K562 (cell line): ENCODE results near the gene HBB. TPM values are rescaled to one million over a fixed set of nuclear protein-coding genes. Genes with fewer than 3 reads are reported as not detected.
A peak's percentile ranks its signal among the peaks of the same experiment; 100 is the strongest.

Experiments used
- ATF7 ChIP-seq: fragments of 450-650 bp; IDR thresholded peaks from 2 replicates; pipeline ENCODE4 v1.7.1; 2014; ENCODE audit warnings: mild to moderate bottlenecking, moderate library complexity
- BCOR ChIP-seq: fragments of 450-650 bp; IDR thresholded peaks from 2 replicates; pipeline ENCODE4 v1.6.1; 2016
- BMI1 ChIP-seq: fragments of 150-350 bp; IDR thresholded peaks from 2 replicates; pipeline ENCODE4 v1.6.1; 2014; ENCODE audit warnings: low read length
- BRD9 ChIP-seq: fragments of 450-650 bp; IDR thresholded peaks from 2 replicates; pipeline ENCODE4 v1.6.1; 2018; ENCODE audit warnings: low read depth; ENCODE audit not compliant: partially characterized antibody
- CBX3 ChIP-seq, 2 experiments: IDR thresholded peaks; 1 replicate in 1 of 2; 2 replicates in 1 of 2; pipeline ENCODE4 v1.6.1; 2012; ENCODE audit warnings: inconsistent platforms in 2 of 2, low read length in 2 of 2, borderline replicate concordance in 1 of 2, control low read depth in 1 of 2
- CEBPB ChIP-seq: fragments of 450-650 bp; IDR thresholded peaks from 2 replicates; pipeline ENCODE4 v1.6.1; 2016; ENCODE audit warnings: missing genetic modification characterization, missing compliant biosample characterization
- DLX4 ChIP-seq: fragments of 250-450 bp; sonication (Bioruptor Pico); IDR thresholded peaks from 2 replicates; pipeline ENCODE4 v1.6.1; 2021; ENCODE audit warnings: mild to moderate bottlenecking
- EWSR1 ChIP-seq: fragments of 450-650 bp; IDR thresholded peaks from 2 replicates; pipeline ENCODE4 v1.6.1; 2018; ENCODE audit warnings: borderline replicate concordance, mild to moderate bottlenecking, low read depth, moderate library complexity; ENCODE audit not compliant: partially characterized antibody
- HMG20B ChIP-seq: fragments of 250-450 bp; sonication (Bioruptor Pico); IDR thresholded peaks from 2 replicates; pipeline ENCODE4 v1.5.0; 2021; ENCODE audit warnings: mild to moderate bottlenecking
- HNRNPH1 ChIP-seq: fragments of 200-400 bp; formaldehyde crosslinking; optimal IDR thresholded peaks from 2 replicates; pipeline ENCODE3; 2017; ENCODE audit warnings: low read depth, mild to moderate bottlenecking, low read length, moderate library complexity
- IRF1 ChIP-seq: sonication (generic); formaldehyde crosslinking; IDR thresholded peaks from 2 replicates; pipeline ENCODE4 v1.8.0; 2022; ENCODE audit warnings: missing genetic modification reagents, mild to moderate bottlenecking, borderline replicate concordance
- JUNB ChIP-seq: fragments of 450-650 bp; formaldehyde crosslinking; conservative IDR thresholded peaks from 2 replicates; pipeline ENCODE4 v1.4.0; 2020; ENCODE audit warnings: mild to moderate bottlenecking
- MAFK ChIP-seq: IDR thresholded peaks from 2 replicates; pipeline ENCODE4 v1.6.1; 2011; ENCODE audit warnings: low read length, improper control_type of control experiment
- MAX ChIP-seq: sonication (generic); formaldehyde crosslinking; IDR thresholded peaks from 2 replicates; pipeline ENCODE4 v1.9.0; 2022; ENCODE audit warnings: mild to moderate bottlenecking, missing genetic modification reagents
- MXD1 ChIP-seq: fragments of 250-450 bp; sonication (Bioruptor Pico); IDR thresholded peaks from 2 replicates; pipeline ENCODE4 v1.8.0; 2021; ENCODE audit warnings: borderline replicate concordance, mild to moderate bottlenecking, moderate library complexity; ENCODE audit not compliant: poor library complexity, severe bottlenecking
- NFXL1 ChIP-seq: fragments of 450-650 bp; formaldehyde crosslinking; IDR thresholded peaks from 2 replicates; pipeline ENCODE4 v1.4.0; 2021; ENCODE audit warnings: mild to moderate bottlenecking
- NFYB ChIP-seq: IDR thresholded peaks from 2 replicates; pipeline ENCODE4 v1.6.1; 2011; ENCODE audit warnings: mild to moderate bottlenecking, moderate library complexity; ENCODE audit not compliant: insufficient read length; ENCODE audit errors: extremely low read depth
- SETDB1 ChIP-seq: IDR thresholded peaks from one replicate; pipeline ENCODE4 v1.6.1; 2012; ENCODE audit warnings: low read length, control low read depth, inconsistent platforms
- SMAD2 ChIP-seq: fragments of 150-350 bp; IDR thresholded peaks from 2 replicates; pipeline ENCODE4 v1.6.1; 2014; ENCODE audit warnings: low read depth, mild to moderate bottlenecking, low read length
- STAT5B ChIP-seq: fragments of 250-450 bp; sonication (Bioruptor Pico); IDR thresholded peaks from 2 replicates; pipeline ENCODE4 v1.8.0; 2021; ENCODE audit warnings: mild to moderate bottlenecking, inconsistent platforms
- TBP ChIP-seq: optimal IDR thresholded peaks from 2 replicates; pipeline ENCODE3; 2011; ENCODE audit warnings: low read depth, low read length, improper control_type of control experiment
- TFE3 ChIP-seq: fragments of 450-650 bp; formaldehyde crosslinking; IDR thresholded peaks from 2 replicates; pipeline ENCODE4 v1.4.0; 2020; ENCODE audit warnings: mild to moderate bottlenecking, mixed read lengths
- TRIM28 ChIP-seq: fragments of 450-650 bp; IDR thresholded peaks from 2 replicates; pipeline ENCODE4 v1.6.1; 2017
- ZNF24 ChIP-seq: fragments of 450-650 bp; IDR thresholded peaks from 2 replicates; pipeline ENCODE4 v1.6.1; 2016
- ZNF395 ChIP-seq: fragments of 200-800 bp; sonication (Bioruptor generic); IDR thresholded peaks from 2 replicates; pipeline ENCODE4 v1.6.1; 2017; ENCODE audit warnings: missing genetic modification characterization, missing compliant biosample characterization
- polyA plus RNA-seq, 8 experiments: library from polyadenylated mRNA; depleted of rRNA in 4 of 8; stranded (reverse) in 5 of 8; unstranded in 3 of 8; fragments of >200 nt; fragmentation: Nextera tagmentation in 2 of 8; fragmentation: Illumina TruSeq in 1 of 8; extraction: Ambion mirVana in 2 of 8; extraction: Trizol in 1 of 8; gene quantifications; 2 replicates each; pipeline versions ENCODE4 v1.2.1 to v1.2.3, GENCODE V29; 2011 to 2014; ENCODE audit warnings: inconsistent platforms in 1 of 8, missing spikeins in 1 of 8
- total RNA-seq, 7 experiments: library from RNA; depleted of rRNA in 6 of 7; stranded (reverse); fragments of >200 nt in 6 of 7; fragmentation: Illumina TruSeq in 2 of 7; extraction: Trizol in 2 of 7; gene quantifications; 2 replicates each; pipeline versions ENCODE4 v1.2.1 to v1.2.3, GENCODE V29; 2011 to 2021; ENCODE audit warnings: low replicate concordance in 1 of 7

HBB gene
- total and polyA plus RNA-seq, 9 of the 15 experiments (the other 6 are each of a cell fraction or from before 2014, with no cell fraction given): 0.33 to 3.4 (median 1.2) TPM; not detected in 2

GRCh38 chr11:5242933-5243815, 16.3 kb upstream of the HBB start (continued):
- TF ChIP-seq CBX3 (IDR thresholded peaks at IDR 0.05; ENCODE audit: borderline replicate concordance in 1 of 2, low read length in 2 of 2) (peak in 1 of 2 experiments; percentile 46; a peak in 1 of 3 replicates), BCOR (no peak), STAT5B (no peak), TRIM28 (no peak; the same call in 1 of the 2 replicates), TFE3 (CRISPR knock-in tag) (no peak), ZNF395 (CRISPR knock-in tag) (no peak), IRF1 (CRISPR knock-in tag) (no peak), ZNF24 (no peak), BMI1 (no peak), JUNB (CRISPR knock-in tag) (no peak), CEBPB (tag) (no peak), TBP (no peak), DLX4 (CRISPR knock-in tag) (no peak), EWSR1 (peak; percentile 56), NFYB (no peak), SETDB1 (no peak), HNRNPH1 (no peak), MAX (peak; percentile 89), BRD9 (no peak), NFXL1 (no peak), ATF7 (no peak), HMG20B (no peak), MXD1 (no peak), SMAD2 (no peak), MAFK (no peak)
